RWPE1 (cell line): ENCODE measurements around the gene SSTR4.

Experiments used
- CTCF ChIA-PET: fragments of 350-600 bp; sonication (Branson Sonifier 250); formaldehyde crosslinking; extraction: SDS; loops from one replicate; lab custom pipeline; 2021; lab: Yijun Ruan, JAX
- POLR2A ChIA-PET: fragments of 400-600 bp; formaldehyde crosslinking; extraction: SDS; loops from one replicate; lab custom pipeline; 2020; ENCODE audit warnings: antibody characterized with exemption; ENCODE audit not compliant: low non-redundant PET; lab: Yijun Ruan, JAX
- DNase-seq: peaks from one replicate; pipeline ENCODE4 v3.0.0; 2012; ENCODE audit warnings: low spot score
- H3K27ac ChIP-seq: fragments of 450-650 bp; 2 replicates; pipeline ENCODE4 v1.5.1; 2017
- TF ChIP-seq, protein P1 (sequence below): fragments of 450-650 bp; conservative IDR thresholded peaks from 2 replicates; pipeline ENCODE4 v1.5.1; 2017; ENCODE audit warnings: low read depth, mild to moderate bottlenecking

Gene SSTR4

DNA sequence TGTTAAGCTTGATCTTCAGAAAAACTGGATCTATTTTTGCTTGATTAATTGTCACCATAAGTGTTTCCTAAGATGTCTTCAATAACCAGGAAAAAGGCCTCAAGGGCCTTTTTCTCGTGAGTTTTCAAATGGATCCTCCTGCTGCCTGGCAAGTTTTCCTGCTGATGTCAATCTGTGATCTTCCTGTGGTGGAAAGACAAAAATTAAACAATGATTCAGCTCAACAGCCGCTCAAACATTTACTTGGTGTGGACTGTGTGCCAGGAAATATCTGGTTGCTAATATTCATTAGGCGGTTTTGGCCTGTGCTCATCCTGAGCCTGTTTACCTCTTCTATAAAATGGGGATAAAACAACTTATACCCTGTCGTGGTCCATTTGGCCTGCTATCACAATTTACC is 35.4 kb upstream of the SSTR4 start:
- ChIA-PET POLR2A (no interaction called here), CTCF (interaction anchor here (0.6 kb wide), 1 partner anchor 224 kb away, joined by 3 read pairs; no protein-coding TSS in a partner anchor)
- no peak for DNase-seq
- no peak overlapping the region for H3K27ac ChIP-seq
- TF ChIP-seq, protein P1, sequence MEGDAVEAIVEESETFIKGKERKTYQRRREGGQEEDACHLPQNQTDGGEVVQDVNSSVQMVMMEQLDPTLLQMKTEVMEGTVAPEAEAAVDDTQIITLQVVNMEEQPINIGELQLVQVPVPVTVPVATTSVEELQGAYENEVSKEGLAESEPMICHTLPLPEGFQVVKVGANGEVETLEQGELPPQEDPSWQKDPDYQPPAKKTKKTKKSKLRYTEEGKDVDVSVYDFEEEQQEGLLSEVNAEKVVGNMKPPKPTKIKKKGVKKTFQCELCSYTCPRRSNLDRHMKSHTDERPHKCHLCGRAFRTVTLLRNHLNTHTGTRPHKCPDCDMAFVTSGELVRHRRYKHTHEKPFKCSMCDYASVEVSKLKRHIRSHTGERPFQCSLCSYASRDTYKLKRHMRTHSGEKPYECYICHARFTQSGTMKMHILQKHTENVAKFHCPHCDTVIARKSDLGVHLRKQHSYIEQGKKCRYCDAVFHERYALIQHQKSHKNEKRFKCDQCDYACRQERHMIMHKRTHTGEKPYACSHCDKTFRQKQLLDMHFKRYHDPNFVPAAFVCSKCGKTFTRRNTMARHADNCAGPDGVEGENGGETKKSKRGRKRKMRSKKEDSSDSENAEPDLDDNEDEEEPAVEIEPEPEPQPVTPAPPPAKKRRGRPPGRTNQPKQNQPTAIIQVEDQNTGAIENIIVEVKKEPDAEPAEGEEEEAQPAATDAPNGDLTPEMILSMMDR: no peak

DNA sequence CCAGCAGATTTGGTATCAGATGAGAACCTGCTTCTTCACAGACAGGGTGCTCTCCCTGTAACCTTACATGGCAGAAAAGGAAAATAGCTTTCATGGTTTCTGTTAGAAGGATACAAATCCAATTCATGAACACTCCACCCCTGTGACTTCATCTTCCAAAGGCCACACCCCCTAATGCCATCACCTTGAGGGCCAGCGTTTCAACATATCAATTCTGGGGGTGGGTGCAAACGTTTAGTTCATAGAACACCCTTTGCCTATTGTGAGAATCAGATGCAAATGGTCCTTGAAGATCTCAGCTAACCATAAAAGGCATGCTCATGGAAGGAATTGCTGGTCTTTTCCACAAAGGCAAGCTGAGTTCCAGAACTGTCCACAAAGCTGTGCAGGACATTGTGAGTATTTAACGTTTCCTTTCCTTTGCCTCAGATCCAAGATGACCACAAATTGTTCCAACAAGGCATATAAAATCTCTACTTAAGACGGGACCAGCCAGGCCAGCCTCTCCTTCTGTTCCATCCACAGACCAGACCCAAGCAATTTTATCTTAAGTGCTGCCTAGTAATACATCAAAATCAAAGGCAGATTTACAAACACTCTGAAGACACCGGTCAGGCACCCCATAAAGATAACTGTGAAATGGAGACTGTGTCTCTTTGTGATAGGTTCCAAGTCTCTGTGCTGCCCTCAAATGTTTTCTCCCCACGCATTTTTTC is 34.7 kb upstream of the SSTR4 start:
- ChIA-PET CTCF (interaction anchor here (0.6 kb wide), 1 partner anchor 225 kb away, joined by 3 read pairs; no protein-coding TSS in a partner anchor), POLR2A (no interaction called here)
- H3K27ac ChIP-seq: no peak overlapping the region
- TF ChIP-seq, protein P1: no peak
- no peak for DNase-seq

DNA sequence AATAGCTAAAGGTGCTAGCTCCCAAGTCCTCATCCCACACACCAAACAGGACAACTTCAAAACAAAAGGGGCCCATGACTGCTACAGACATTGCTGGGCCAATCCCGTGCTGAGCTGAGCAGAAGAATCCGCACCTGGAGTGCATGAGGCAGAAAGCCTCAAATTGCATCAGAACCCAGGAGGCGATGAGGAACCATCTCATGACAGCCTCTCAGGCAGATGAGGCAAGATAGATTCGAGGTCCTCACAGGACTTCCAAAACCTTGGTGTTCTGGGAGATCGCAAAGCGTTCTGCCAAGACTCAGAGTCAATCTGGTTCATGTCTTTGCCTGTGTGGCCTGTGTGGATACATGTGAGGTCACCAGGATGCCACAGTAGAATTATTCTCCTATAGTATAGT is 32.8 kb upstream of the SSTR4 start:
- CTCF ChIA-PET: interaction anchor here (0.6 kb wide), 1 partner anchor 405 kb away, joined by 3 read pairs; no protein-coding TSS in a partner anchor
- TF ChIP-seq, protein P1: no peak
- POLR2A ChIA-PET: no interaction called here
- no peak overlapping the region for H3K27ac ChIP-seq
- DNase-seq: no peak

DNA sequence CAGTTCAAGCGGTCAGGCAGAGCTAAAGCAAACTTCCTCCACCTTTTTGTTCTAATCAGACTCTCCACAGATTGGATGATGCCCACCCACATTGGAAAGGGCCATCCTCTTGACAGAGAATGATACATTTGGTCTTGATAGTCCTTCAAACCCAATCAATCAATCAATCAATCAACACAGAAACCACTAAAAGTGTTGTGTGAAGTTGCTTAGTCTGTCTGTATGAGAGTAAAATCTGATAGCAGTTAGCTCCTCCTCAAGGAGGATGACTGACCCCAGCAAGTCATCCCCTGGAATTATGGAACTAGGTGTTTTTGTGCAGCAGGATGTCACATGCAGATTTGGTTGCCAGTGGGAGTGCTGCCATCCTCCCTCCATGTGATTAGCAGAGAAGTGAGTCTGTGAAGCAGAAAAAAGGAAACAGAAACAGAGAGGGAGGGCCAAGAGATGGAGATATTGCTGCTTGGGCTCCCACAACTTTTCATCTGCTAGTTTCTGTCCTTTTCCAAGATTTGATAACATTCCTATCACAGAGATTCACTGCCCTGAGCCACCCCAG is 32.0 kb upstream of the SSTR4 start:
- ChIA-PET POLR2A (no interaction called here), CTCF (interaction anchor here (0.6 kb wide), 1 partner anchor 404 kb away, joined by 3 read pairs; no protein-coding TSS in a partner anchor)
- H3K27ac ChIP-seq: no peak overlapping the region
- DNase-seq: no peak
- TF ChIP-seq, protein P1: no peak

DNA sequence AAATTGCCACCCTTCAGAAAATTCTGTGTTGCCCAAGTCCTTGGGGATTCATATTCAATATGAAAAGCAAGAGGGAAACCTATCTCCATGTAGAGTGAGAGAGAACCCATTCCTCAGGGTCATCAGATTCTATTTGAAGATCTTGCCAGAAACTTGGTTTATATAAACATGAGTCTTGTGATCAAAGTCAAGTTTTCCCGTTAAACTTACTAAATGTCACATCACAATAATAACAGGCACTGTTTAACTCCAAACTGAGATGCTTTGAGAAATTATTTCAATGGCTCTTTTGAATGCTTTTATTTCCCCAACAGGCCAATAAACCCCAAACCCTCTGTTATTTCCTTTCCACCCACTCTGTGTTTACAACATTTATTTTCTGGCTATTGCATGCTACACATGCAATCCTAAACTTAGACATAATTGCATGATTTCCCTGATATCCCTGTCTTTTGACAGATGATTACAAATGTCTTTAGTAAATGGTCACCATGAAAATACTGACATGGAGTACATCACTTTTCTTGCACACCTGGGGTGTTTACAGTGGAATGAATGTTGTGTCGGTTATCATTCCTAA is 31.1 kb upstream of the SSTR4 start:
- no peak overlapping the region for H3K27ac ChIP-seq
- ChIA-PET POLR2A (no interaction called here), CTCF (no interaction called here)
- no peak for DNase-seq
- TF ChIP-seq, protein P1: no peak

DNA sequence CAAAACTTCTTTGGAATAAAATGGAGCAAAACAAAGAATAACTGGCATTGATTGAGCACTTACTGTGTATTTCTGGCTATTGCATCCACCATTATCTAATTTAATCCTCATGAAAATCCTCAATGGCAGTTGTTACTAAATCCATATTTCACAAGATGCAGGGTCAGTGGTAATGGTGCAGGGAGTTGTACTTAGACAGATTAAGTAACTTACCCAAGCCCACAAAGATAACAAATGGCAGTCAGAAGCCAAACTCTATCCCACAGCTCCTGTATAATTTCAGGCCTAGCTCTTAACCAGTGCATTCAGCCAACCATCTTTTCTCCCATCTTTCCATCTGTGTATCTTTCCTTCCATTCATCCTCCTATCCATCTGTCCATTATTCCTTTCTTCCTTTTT is 29.3 kb upstream of the SSTR4 start:
- TF ChIP-seq, protein P1: no peak
- H3K27ac ChIP-seq: no peak overlapping the region
- ChIA-PET CTCF (no interaction called here), POLR2A (no interaction called here)
- DNase-seq: no peak
